KOPT-K1 (cell line): ENCODE data around the gene ABCA2.
A peak's percentile ranks its signal among the peaks of the same experiment; 100 is the strongest.

ENCODE experiments used
- H3K27ac ChIP-seq: fragments of 200-600 bp; sonication (generic); 2 replicates; pipeline ENCODE4 v1.5.1; 2016; ENCODE audit warnings: antibody characterized with exemption, mild to moderate bottlenecking, low read depth, low read length; ENCODE audit not compliant: poor library complexity, severe bottlenecking
- H3K36me3 ChIP-seq: fragments of 200-600 bp; sonication (generic); 2 replicates; pipeline ENCODE4 v1.5.1; 2017; ENCODE audit warnings: antibody characterized with exemption, mild to moderate bottlenecking, low read length, moderate library complexity; ENCODE audit not compliant: insufficient read depth
- H3K9me3 ChIP-seq: fragments of 200-600 bp; sonication (generic); 2 replicates; pipeline ENCODE4 v1.5.1; 2017; ENCODE audit warnings: antibody characterized with exemption, low read length, mild to moderate bottlenecking; ENCODE audit not compliant: insufficient read depth, poor library complexity, severe bottlenecking

The ABCA2 gene

DNA sequence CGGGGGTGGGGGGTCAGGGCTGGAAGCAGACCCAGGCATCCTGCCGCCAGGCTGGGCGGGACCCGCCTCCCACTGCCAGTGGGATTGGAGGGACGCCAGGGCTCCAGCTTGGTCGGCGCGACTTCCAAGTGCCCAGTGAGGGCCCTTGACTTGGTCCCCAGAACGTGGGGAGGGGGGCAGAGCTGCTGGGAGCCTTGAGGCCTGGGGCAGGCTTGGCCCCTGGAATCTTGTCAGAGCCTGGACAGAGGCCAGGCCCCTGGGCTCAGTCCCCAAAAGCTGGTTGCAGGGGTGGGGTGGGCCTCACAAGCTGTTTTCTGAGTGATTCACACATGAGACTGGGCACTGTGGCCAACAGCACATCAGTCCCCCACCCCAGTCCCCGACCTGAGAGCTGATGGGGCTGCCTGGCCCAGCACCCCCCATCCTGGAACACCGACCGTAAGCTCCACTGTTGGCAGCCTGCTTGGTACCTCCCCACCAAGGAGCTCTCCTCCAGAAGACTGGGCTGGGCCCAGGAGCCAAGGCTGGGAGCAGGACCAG lies 32.2 kb downstream of the ABCA2 start:
- H3K36me3 ChIP-seq = peaks cover 13% of the 10 kb centered on the region; the same call in 1 of the 2 replicates
- H3K27ac ChIP-seq = no peak overlapping the region
- no peaks in the 10 kb centered on the region for H3K9me3 ChIP-seq

DNA sequence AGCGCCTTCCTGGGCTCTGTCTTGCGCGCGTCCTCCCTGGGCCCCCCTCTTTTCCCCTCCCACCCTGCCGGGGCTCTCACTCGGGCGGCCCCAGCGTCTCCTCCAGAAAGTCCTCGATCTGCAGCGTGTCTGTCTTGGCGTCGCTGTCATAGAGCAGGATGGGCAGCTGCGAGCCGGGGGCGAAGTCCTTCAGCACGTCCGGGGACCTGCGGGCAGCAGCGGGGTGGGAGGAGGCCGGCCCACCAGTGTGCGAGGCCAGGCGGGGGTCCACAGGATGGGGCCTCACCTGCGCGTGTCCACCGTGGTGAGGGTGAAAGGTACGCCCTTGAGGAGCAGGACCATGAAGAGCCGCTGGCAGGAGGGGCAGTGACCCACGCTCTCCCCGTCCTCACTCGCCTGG lies 32.7 kb downstream of the ABCA2 start:
- no peaks in the 10 kb centered on the region for H3K9me3 ChIP-seq
- H3K36me3 ChIP-seq = peaks cover 13% of the 10 kb centered on the region; the same call in 1 of the 2 replicates
- H3K27ac ChIP-seq = no peak overlapping the region

DNA sequence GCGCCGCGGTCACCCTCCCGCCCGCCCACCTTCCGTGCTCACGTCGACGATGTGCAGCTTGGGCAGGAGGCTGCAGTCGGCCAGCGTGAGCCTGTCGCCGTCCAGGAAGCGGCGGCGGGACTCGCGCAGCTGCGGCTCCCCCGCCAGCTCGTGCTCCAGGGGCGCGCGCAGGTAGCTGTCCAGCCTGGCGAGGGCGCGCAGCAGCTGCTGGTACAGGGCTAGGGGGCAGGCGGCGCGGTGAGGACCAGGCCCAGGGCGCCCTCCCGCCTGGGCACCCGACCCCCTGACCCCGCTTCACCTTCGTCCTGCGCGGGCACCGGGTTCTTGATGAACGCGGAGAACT lies 33.2 kb downstream of the ABCA2 start:
- H3K27ac ChIP-seq = no peak overlapping the region
- H3K9me3 ChIP-seq = no peaks in the 10 kb centered on the region
- peaks cover 13% of the 10 kb centered on the region; the same call in 1 of the 2 replicates for H3K36me3 ChIP-seq

DNA sequence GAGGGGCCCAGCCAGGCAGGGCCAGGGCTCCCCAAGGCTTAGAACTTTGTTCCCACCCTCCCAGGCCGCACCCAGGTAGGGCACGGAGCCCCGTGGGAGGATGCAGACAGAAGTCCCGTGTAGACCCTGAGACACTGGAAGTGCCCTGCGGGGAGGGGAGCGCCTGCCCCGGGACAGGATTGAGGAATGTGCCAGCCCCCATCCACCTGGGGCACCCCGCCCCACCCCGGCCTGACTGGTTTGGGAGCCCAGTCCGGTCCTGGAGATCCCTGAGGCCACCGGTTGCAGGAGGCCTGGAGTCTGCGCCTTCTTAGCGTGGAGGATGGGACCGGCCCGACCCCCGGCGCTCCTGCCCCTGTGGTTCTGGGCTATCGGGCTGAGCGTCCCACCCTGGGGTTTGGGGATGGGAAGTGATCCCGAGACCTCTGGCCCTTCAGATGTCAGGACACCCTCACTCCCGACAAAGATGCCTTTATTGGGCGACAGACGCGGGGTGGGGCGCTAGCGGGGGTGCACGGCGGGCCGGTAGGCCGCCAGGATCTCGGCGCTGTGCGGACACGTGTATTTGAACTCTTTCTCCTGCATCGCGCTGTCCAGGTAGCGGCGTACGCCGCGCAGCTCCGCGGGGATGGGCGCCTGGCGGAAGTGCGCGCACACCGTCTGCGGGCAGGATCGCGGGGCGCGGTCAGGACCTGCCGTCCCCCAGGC lies 33.7 kb downstream of the ABCA2 start:
- Histone ChIP-seq H3K27ac (no peak overlapping the region), H3K9me3 (no peaks in the 10 kb centered on the region), H3K36me3 (peaks cover 13% of the 10 kb centered on the region; the same call in 1 of the 2 replicates)

DNA sequence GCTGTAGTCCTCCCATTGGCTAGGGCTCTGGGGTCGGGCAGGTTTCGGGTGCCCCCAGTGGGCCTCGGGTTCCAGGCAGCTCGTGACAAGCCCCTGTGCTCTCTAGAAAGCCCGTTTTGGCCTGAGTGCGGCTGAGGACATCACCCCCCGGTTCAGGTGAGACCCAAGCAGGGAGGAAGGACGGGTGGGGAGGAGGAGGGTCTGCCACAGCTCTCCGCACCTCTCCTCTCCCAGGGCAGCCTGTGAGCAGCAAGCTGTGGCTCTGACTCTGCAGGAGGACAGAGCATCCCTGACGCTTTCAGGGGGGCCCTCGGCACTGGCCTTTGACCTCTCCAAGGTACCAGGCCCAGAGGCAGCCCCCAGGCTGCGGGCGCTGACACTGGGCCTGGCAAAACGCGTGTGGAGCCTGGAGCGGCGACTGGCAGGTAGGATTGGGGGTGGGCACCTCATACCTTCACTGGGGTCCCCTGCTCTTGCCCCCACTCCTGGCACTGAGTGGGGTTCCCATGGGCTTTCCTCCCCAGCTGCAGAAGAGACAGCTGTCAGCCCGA lies 35.1 kb downstream of the ABCA2 start:
- H3K36me3 ChIP-seq = peaks cover 13% of the 10 kb centered on the region; the same call in 1 of the 2 replicates
- H3K27ac ChIP-seq = peak overlapping the region; percentile 86
- H3K9me3 ChIP-seq = no peaks in the 10 kb centered on the region

DNA sequence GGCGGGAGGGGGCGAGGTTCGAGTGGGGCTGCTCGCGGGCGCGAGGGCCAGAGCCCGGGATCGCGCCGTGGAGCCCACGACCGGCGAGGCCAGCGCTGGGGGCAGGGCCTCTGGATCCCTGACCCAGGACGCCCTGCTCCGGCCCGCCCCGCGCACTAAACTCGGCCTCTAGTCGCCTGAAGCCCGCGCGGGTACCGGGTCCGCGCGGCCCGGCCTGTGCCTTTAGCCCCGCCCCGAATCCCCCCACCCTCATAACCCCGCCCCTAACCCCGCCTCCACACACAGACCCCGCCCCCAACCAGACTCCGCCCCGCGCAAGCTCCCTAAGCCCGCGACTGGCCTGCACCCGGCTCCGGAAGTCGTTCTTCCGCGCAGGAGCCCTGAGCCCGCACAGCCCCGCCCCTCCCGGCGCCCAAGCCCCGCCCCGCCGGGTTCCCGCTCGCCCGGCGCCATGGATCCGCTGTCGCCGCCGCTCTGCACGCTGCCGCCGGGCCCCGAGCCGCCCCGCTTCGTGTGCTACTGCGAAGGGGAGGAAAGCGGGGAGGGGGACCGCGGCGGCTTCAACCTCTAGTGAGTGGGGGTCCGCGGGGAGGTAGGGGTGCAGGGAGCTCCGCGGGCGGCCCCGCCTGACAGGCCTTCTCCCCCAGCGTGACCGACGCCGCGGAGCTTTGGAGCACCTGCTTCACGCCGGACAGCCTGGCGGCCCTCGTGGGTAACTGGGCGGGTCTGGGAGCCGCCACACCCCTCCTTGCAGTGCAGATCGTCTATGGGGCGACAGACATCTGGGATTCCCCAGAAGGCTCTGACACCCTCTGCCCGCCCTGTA lies 35.8 kb downstream of the ABCA2 start, which contains the start of gene PAXX:
TSS of gene PAXX (plus strand) at position 430 of the 826 bp plus-strand sequence. CDS start at position 452, 22 bp downstream.
- Histone ChIP-seq H3K9me3 (no peaks in the 10 kb centered on the region), H3K36me3 (peaks cover 13% of the 10 kb centered on the region; the same call in 1 of the 2 replicates), H3K27ac (peak within 1 kb of the TSS; percentile 86)

DNA sequence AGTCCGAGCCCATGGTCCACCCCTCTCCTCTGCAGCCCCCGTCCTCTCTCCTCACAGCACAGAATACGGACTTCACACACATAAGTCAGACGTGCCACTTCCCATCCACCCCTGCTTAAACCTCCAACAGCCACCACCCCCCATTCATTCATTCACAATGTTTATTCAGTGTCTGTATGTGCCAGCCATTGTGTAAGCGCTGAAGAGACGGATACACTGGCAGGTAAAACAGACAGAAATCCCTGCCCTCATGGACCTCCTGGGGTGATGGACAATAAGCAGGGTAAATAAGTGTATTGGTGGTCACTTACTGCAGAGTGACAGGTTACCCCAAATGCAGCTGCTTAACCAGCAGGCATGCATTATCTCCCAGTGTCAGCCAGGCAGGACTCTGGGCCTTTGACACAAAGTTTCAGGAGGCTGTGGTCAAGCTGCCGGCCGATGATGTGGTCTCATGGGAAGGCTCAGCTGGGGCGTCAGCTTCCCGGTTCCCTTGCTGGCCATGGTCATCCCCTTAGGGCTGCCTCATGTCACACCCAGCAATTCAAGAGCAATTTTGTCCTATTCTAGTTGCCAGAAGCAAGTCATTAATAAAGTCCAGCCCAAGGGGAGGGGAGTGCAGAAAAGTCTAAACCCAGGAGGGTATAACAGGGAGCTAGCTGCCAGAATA lies 37.7 kb downstream of the ABCA2 start:
- H3K27ac ChIP-seq = no peak overlapping the region
- H3K9me3 ChIP-seq = no peaks in the 10 kb centered on the region
- peaks cover 13% of the 10 kb centered on the region; the same call in 1 of the 2 replicates for H3K36me3 ChIP-seq

DNA sequence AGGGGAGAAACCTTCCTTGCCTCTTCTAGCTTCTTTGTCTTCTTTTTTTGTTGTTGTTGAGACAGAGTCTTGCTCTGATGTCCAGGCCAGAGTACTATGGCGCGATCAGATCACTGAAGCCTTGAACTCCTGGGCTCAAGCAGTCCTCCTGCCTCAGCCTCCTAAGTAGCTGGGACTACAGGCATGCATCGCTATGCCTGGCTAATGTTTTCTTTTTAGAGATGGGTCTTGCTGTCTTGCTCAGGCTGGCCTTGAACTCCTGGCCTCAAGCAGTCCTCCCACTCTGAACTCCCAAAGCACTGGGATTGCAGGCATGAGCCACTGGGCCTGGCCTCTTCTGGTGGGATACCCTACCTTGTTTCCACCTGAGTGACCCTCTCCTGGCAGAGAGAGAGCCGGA lies 39.2 kb downstream of the ABCA2 start:
- no peak overlapping the region for H3K27ac ChIP-seq

DNA sequence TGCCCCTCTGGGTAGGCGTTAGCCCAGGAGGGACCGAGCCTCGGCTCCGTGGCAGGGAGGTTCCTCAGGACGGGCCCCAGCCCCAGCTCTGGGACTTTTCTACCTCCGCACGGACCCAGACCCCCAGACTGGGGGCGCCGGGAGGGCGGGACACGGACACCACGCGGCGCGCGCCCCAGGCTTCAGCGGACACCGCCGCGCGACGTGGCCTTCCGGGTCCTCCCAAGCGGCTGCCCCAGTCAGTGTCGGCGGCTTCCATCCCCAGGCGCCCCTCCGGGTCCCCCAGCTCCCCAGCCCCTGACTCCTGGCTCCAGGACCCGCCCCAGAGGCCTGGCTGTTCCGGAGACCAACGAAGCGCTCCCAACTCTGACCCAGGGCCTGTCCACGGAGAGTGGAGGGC lies 42.2 kb downstream of the ABCA2 start:
- no peak overlapping the region for H3K27ac ChIP-seq
- no peaks in the 10 kb centered on the region for H3K36me3 ChIP-seq
- H3K9me3 ChIP-seq = no peaks in the 10 kb centered on the region

More for the DNA sequence above, 39.2 kb downstream of the ABCA2 start:
- H3K36me3 ChIP-seq = peaks cover 5% of the 10 kb centered on the region; the same call in 1 of the 2 replicates
- no peaks in the 10 kb centered on the region for H3K9me3 ChIP-seq

DNA sequence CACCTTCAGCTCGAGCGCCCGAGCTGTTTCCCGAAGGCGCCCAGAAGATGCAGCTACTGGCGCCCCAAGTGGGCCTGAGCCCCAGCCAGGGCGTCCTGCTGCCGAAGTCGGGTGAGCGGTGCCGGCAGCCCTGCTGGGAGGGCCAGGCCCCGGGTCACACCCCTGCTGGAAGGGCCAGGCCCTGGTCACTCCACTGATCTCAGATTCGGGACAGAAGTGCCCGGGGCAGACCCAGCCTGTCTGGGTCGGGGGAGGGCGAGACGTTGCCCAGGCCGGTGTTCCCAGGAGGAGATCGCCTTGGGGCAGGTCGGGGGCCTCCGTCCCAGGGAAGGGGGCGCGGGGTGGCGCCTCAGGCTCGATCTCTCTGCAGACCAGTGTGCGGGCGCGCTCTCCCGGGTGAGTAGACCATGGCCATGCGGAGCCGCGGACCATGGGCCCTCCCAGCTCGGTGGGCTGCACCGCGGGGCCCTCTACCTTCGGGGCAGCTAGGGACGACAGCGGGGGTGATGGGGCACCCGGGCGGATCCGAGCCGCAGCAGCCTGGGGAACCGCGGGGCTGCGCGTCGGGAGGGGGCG lies 42.9 kb downstream of the ABCA2 start:
- no peaks in the 10 kb centered on the region for H3K9me3 ChIP-seq
- H3K27ac ChIP-seq = no peak overlapping the region
- H3K36me3 ChIP-seq = no peaks in the 10 kb centered on the region

DNA sequence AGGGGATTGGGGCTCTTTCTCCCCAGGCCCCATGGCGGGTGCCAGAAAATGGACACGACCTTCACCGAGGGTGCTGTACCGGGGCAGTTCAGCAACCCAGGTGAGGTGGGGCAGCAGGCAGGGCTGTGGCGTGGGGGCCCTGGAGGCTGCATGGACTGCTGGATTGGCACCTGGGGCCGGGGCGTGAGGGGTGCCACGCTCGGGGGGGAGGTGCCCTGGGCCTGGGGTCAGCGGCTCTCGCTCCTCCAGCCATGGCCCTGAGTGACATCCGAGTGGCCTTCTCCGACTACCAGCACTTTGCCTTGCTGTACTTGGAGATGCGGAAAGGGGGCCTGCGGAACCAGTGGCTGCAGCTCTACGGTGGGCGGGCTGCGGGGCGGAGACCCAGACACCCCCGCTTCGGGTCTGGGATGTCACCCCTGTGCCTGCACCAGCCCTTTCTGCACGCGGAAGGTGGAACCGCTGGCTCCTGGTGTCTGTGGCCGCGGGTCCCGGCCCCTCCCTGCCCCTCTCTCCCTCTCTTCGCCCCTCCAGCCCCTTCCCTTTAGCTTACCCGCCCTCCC lies 43.5 kb downstream of the ABCA2 start:
- Histone ChIP-seq H3K27ac (no peak overlapping the region), H3K36me3 (no peaks in the 10 kb centered on the region), H3K9me3 (no peaks in the 10 kb centered on the region)

DNA sequence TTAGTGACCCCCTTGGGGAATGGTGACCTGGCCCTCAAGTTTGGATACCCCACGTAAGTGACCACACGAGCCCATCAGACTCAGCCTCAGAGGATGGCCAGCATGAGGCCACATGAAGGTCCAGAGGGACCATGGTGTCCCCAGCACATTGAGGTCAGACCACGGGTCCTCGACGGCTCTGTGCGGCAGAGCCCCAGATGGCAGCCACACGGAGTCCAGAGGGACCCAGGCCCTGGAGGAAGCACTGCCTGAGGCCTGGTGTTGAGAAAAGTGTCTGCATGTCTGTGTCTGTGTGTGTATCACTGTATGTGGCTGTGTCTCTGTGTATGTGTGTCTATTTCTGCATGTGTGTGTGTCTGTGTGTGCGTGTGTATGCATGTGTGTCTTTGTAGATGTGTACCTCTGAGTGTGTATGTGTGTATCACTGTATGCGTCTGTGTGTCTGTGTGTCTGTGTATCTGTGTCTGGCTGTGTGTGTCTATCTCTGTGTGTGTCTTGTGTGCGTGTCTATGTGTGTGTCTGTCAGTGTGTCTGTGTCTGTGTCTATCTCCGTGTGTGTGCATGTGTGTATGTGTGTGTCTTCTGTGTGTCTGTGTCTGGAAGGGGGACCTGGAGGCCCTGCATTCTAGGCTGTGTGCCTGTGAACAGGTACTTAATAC lies 44.3 kb downstream of the ABCA2 start:
- Histone ChIP-seq H3K36me3 (no peaks in the 10 kb centered on the region), H3K9me3 (no peaks in the 10 kb centered on the region), H3K27ac (no peak overlapping the region)

DNA sequence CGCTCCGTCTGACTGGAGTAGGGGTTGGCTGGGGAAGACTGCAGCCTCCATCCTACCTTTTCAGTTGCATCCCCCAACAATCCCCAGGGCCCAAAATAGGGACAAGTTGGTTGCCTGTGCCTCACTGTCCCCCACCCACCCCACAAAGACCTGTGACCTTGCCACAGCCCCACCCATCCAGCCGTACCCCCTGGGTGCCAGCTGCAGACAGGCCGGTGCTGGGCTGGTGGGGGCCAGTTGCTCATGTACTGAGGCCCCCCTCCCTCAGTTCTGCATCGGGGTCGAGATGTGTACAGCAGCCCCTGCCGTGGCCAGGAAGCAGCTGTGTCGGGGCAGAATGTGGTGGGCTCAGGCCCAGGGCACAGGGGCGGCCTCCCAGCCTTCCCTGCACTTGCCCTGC lies 44.9 kb downstream of the ABCA2 start:
- no peak overlapping the region for H3K27ac ChIP-seq
- H3K36me3 ChIP-seq = no peaks in the 10 kb centered on the region
- H3K9me3 ChIP-seq = no peaks in the 10 kb centered on the region
